NCI-H128 (cell line): ENCODE data around the gene SYCN.

ENCODE experiments used
- DNase-seq: peaks from one replicate; lab custom pipeline; 2025; ENCODE audit not compliant: unreplicated experiment; lab: John Stamatoyannopoulos, UW

Gene SYCN

DNA sequence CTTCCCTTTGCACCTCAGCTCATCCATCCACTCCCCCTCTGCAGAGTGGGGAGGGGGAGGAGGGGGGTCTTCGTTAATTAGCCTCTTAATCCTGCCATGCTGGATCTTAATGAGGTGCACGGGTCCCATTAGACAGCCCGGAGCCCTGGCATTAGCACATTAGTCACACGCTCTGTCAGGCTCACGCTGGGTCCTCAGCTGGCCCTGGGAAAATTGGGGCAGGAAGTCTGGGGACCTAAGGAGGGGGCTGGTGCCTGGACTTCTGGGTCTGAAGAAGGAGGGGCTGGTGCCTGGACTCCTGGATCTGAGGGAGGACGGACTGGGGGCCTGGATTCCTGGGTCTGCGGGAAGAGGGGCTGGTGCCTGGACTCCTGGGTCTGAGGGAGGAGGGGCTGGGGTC is 7.7 kb downstream of the SYCN start:
- DNase-seq, result no peak

DNA sequence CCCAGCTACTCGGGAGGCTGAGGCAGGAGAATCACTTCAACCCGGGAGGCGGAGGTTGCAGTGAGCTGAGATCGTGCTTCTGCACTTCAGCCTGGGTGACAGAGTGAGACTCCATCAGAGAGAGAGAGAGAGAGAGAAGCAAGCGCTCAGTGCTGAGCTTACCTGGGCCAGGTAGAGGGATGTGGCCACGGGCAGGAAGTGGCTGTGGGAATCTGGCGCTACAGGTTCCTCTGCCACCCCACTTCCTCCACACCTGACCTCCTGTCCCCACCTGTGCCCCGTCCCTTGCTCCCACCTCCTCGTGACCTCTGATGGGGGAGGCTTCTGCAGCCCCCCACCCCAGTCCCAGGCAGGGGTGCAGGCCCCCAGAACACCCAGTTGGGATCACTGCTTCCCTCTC is 8.3 kb downstream of the SYCN start:
- no peak for DNase-seq

DNA sequence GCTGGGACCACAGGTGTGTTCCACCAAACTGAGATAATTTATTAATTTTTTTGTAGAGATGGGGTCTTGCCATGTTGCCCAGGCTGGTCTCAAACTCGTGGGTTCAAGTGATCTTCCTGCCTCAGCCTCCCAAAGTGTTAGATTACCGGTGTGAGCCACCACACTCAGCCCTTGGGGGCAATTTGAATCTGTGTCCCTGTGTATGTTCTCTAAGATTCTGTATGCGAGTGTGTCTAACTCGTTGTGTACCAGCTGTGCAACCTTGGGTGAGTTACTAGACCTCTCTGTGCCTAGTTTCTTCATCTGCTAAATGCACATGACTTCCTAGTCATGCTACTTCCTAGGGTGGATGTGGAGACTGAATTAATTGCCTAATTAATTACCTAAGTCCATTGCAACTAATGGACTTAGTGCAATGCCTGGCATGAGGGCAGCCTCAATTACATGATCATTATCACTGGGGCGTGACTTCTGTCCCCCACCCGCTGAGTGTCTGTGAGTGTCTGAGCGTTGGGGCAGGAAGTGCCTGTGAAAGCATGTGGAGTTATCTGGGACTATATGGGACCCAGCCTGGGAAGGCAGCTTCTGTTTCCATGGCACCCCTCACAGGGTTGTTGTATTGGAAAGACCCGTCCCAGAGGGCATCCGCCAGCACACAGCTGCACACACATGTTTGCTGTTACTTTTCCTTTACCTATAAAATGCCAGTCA is 9.1 kb downstream of the SYCN start:
- DNase-seq, result no peak

DNA sequence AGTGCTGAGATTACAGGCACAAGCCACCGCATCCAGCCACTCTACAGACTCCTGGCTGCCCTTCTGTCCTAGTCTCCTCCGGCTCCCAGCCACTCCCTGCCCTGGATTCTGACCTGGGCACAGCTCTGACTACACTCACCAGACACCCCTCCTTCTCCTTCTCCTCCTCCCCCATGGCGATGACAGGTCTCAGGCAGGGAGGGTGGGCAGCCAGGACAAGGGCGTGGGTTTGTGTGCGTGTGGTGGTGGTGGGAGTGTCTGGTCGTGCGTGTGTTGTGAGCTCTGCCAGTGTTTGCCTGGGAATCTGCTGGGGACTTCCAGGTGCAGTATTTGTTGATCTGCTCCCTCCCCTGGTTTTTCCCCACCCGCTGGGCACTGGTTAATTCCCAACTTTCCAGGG is 10.3 kb downstream of the SYCN start:
- no peak for DNase-seq

DNA sequence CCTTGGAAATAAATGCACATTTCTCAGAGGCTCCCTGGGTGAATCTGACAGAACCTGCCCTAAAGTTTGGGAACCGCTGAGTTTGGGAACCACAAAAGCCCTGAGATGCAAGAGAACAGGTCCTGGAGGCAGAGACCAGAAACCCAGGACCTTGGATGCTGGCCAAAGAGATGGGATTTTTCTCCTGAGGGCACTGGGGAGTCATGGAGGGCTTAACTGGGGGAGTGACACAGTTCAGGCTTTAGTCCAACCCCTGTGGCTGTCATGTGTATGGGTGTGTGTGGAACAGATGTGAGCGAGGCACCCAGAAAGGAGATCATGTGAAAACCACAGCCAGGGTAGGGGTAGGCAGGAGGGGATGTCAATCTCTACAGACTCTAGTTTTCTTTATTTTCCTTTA is 11.2 kb downstream of the SYCN start:
- DNase-seq, result no peak

DNA sequence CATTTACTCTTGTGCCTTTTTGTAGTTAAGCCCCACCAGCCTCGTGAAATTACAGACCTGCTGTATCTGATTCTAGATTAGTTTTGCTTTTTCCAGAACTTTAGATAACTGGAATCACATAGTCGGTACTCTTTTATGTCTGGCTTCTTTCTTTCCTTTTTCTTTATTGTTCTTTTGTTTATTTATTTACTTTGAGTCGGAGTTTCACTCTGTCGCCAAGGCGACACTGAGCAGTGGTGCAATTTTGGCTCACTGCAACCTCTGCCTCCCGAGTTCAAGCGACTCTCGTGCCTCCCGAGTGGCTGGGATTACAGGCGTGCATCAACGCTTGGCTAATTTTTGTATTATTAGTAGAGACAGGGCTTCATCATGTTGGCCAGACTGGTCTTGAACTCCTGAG is 13.3 kb downstream of the SYCN start:
- no peak for DNase-seq

DNA sequence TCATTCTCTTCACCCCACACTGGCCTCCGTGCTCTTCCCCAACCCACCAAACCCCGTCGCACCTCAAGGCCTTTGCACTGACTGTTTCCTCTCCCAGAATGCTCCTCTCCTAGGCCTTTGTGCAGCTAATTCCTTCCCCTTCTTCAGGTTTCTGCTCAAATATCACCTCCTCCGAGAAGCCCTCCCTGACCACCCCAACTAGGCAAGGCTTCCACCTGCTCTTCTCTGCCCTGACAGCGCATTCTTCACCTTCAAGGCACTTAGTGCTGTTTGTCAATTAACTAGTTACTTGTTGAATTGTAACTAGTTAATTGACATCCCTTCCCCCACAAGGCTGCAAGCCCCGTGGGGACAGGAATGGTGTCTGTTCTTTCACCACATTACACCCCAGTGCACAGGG is 15.1 kb downstream of the SYCN start:
- no peak for DNase-seq

DNA sequence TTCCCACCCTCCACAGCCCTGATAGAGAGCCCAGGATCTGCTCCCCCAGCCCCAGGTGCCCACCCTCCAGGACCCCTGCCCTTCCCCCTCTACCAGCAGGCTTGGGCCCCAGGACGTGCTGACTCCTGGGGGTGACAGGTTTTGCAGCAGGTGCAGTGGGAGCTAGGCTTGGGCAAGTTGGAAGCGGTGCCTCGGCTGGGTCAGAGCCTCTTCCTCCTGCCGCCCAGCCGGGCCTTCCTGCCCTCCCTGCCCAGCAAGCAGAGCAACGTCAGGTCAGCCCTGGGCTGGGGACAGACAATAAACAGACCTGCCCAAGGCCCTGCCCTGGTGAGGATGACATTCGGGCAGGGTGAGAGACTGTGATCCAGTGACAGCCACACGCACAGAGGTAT is 16.5 kb downstream of the SYCN start:
- no peak for DNase-seq

DNA sequence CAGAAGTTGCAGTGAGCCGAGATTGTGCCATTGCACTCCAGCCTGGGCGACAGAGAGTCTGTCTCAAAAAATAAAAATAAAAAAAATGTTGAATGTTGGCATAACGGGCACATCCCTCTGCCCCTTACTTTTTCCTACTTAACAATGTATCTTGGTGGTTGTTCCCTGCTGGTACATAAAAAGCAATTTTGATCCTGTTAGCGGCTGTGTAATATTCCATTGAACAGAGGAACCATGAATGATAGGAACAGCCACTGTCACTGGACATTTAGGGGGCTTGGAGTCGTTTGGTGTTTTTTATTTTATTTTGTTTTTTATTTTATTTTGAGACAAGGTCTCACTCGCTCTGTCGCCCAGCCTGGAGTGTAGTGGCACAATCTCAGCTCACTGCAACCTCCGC is 17.7 kb downstream of the SYCN start:
- DNase-seq, result no peak

DNA sequence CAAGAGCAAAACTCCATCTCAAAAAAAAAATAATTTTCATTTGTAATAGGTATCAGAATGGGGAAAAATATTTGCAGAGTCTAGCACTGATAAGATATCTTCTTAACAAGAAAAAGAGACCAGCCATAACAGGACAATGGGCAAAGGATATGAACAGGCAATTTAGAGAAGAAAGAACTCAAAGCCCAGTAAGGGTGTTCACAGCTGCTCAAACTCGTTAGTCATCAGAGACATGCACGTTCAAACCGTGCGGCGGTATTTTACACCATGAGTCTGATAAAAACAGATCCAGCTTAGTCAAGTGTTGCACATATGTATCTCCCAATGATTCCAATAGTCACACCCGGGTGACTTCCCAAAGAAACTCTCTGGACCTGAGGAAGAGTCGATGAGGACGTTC is 21.0 kb downstream of the SYCN start:
- DNase-seq, result no peak

DNA sequence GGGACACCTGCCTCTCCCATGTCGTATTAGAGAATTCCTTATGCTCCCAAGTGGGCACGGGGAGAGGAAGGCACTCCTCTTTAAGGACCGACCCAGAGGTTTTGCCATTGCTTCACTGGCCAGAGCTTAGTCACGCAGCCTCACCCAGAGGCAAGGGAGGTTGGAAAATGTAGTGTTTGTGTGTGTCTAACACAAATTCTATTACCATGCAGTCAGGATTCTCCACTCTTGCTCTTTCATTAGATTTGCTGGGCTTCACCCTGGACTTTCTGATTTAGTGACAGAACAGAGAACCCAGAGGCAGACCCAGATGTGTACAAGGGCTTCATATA is 21.9 kb downstream of the SYCN start:
- DNase-seq, result no peak

DNA sequence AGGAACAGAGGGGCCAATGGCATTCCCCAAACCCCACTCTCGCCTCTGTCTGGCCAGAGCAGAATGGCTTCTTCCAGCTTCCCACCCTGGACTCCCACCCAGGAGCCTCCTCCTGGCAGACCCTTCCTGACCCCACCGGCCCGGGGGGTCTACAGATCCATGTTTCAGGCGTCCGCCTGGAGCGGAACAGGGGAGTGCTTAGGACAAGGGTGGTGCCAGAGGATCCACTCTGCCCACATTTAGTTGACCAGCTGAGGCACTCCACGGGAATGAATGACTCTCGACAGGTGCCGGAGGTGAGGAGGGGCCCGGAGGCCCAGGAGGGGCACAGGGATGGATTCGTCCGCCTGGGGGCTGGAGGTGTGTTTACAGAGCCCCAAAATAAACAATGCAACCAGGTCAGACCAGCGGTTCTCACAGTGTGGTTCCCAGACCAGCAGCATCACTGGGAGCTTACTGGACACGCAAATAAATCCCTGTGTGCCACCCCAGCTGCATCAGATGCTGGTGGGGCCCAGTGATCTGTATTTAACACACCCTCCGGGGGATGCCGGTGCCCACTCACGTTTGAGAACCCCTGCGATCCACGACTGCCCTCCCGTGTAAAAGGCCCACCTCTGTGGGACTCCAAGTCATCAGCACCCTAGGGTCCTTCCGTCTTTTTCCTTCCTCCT is 22.4 kb downstream of the SYCN start:
- no peak for DNase-seq

DNA sequence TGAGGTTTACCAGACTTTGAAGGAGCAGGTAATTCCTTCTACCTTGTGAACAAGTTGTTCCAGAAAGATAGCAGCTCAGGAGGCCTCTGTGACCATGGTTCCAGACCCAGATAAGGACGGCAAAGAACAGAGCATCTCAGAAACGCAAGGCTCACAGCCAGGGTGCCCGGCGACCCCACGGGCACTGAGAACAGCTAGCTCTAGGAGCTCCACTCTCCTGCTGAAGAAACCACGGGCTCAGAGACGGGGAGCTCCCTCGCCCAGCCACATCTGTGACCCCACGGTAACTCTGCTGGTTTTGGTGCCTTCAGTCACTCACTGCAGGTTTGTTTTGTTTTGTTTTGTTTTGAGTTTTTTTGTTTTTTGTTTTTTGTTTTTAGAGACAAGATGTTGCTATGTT is 23.3 kb downstream of the SYCN start:
- DNase-seq, result no peak

DNA sequence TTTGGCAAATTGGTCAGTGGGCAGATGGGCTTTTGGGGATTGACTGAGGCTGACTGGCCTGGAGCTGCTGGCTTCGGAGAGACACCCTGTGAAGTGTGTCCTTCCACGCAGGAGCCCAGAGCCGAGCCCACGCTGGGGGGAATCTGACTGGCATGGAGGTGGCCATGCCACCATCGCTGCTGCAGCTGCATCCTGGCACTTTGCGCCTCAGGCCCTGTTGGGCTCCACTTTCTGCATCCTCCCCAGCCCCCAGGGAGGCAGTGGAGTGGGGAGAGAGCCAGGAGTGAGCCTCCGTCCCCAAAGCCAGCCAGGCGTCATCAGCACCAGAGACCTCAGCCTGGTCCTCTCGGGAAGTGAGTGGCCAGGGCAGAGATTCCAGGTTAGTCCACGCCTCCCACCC is 24.3 kb downstream of the SYCN start:
- no peak for DNase-seq

DNA sequence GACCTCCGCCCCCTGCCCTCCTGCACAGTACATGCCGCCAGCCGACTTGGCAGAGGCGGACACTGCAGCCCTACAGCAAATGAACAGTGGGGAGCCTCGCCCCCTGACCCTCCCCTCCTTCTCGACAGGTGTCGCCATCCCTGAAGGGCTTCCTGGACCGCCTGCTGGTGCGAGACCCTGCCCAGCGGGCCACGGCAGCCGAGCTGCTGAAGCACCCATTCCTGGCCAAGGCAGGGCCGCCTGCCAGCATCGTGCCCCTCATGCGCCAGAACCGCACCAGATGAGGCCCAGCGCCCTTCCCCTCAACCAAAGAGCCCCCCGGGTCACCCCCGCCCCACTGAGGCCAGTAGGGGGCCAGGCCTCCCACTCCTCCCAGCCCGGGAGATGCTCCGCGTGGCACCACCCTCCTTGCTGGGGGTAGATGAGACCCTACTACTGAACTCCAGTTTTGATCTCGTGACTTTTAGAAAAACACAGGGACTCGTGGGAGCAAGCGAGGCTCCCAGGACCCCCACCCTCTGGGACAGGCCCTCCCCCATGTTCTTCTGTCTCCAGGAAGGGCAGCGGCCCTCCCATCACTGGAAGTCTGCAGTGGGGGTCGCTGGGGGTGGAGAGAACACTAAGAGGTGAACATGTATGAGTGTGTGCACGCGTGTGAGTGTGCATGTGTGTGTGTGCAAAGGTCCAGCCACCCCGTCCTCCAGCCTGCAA is 25.6 kb downstream of the SYCN start:
- DNase-seq, result no peak

DNA sequence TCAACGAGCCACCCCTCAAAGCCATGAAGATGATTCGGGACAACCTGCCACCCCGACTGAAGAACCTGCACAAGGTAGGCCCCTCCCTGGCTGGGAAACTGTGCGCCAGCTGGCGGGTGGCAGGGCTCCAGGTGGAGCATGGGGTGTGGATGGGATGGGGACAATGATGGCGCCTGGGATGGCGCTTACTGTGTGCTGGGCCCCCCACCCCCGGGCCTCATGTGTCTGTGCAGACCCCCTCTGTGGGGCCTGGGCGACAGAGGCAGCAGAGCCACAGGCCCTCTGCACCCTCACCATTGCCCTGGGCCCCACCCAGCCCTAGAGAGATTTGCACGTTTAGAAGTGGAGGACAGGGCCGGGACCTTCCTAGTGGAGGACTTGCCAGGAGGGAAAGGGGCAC is 26.3 kb downstream of the SYCN start:
- DNase-seq, result no peak

DNA sequence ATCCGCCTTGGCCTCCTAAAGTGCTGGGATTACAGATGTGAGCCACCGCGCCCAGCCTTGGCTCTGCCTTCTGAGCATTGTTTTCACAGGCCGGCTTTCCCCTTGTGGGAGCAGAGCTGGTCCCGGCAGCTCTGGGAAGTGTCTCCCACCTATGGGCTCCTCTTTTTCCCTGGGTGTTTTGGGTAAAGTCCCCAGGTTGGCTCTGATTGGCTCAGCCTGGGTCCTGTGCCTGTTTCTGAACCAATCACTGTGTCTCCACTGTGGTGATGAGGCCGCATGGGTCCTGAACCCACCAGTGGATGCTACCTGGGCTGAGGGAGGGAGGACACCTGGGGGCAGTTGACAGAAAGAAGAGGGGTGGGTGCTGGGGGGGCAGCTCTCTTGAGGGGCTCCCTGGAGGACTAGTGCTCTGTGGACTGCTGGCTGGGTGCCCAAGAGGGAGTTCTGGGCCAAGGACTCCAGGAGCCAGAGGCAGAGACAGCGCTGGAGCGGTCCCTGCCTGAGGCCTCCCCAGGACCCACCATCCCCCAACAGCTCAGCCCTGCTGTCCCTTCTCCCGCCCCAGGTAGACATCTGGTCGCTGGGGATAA is 26.9 kb downstream of the SYCN start:
- DNase-seq, result no peak

DNA sequence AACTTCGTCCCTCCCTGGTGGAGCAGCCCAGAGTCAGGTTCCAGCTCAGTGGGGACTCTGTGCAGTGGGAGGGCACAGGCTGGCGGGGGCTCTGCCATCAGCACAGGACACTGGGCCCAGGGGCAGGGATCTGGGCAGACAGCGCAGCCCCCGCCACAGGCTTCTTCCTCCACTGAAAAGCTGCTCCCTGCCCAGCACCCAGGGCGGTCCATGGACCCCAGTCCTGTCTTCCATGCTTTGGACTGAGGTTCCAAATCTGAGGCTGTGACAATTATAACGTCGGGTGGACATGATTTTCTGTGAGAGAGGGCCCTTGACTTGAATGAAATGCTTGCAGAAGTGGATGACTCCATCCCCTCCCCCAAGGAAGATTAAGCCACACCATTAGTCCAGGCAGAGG is 28.5 kb downstream of the SYCN start:
- no peak for DNase-seq

DNA sequence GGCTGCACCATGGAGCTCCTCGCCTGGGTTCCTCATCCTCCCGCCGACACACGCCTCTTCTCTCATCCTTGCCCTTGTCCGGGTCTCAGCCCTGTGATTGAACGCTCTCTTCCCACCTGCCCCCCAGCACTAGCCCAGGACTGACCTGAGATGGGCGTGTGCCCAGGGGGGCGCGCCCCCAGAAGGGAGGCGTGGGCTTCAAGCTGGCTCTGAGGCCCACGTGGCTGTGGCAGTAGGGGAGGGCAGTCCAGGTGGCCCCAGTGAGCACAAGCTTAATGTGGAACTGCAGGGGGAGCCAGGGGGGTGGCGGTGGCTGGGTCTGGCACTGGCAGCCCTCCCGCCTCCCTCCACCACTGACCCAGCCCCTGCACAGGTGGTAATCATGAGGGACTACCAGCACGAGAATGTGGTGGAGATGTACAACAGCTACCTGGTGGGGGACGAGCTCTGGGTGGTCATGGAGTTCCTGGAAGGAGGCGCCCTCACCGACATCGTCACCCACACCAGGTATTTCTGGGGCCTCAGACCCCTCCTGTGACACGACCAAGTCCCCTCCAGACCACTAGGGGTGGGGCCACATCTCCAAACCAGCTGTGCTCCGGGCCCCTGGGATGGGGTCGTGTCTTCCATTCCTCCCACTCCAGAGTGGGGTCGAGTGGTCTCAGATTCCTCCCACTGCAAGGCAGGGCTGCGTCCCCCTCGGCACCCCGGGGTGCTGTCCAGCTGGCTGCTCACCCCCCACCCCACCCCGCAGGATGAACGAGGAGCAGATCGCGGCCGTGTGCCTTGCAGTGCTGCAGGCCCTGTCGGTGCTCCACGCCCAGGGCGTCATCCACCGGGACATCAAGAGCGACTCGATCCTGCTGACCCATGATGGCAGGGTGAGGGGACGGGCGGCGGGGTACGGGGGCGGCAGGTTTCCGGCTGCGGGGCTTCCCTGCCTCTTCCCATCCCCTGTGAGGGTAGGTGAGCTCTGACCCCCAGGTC is 29.2 kb downstream of the SYCN start:
- no peak for DNase-seq

DNA sequence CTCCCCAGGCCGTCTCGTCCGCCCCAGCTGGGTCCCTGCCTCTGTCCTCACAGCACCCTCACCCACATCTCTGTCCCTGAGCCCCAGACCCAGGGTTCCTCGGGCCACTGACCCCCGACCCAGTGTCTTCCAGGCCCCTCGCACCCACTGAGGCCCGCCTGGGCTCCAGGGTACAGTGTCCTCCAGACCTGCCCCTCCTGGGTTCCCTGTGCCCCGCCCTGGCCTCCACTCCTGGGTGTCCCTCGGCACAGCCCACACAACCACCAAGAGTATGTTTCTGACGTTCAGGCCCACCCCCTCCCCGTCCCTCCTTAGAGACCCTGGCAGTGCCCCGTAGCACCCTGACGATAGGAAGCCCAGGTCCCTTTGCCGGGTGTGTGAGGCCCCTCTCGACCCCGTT is 29.9 kb downstream of the SYCN start:
- DNase-seq, result no peak

DNA sequence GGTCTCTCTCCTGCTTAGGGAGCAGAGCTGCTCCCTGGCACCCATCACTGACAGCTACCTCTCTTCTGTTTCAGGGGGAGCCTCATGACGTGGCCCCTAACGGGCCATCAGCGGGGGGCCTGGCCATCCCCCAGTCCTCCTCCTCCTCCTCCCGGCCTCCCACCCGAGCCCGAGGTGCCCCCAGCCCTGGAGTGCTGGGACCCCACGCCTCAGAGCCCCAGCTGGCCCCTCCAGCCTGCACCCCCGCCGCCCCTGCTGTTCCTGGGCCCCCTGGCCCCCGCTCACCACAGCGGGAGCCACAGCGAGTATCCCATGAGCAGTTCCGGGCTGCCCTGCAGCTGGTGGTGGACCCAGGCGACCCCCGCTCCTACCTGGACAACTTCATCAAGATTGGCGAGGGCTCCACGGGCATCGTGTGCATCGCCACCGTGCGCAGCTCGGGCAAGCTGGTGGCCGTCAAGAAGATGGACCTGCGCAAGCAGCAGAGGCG is 30.5 kb downstream of the SYCN start:
- no peak for DNase-seq
